Measurements from ENCODE around the gene SDC1.
"Not testable (repeated sequence)": the region's sequence is repeated elsewhere in the genome, so short reads cannot be mapped to it uniquely, and the experiment has no call there.

SDC1 gene

DNA sequence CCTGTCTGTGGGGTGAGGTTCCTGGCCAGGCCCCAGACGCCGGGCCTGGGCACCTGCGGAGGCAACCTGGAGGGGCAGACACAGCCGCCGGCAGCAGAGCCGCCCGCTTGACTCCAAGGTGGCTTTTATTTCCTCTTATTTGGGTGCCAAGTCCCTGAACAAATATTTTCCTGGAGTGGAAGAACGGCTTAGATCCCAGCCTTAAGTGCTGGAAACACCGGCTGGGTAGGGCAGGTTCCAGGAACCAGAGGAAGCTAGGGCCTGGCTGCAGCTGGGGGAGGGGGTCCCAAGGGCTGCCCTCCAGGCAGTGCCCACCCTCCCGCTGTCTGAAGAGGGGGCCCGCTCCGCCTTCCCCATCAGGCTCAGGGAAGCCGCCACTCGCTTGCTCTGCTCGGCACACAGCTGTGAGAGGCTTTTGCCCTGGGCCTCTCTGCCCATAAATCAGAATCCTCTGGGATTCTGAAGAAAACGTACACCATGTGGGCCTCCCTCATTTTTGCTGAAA is 28.2 kb downstream of the SDC1 start:
- no peak for DNase-seq

DNA sequence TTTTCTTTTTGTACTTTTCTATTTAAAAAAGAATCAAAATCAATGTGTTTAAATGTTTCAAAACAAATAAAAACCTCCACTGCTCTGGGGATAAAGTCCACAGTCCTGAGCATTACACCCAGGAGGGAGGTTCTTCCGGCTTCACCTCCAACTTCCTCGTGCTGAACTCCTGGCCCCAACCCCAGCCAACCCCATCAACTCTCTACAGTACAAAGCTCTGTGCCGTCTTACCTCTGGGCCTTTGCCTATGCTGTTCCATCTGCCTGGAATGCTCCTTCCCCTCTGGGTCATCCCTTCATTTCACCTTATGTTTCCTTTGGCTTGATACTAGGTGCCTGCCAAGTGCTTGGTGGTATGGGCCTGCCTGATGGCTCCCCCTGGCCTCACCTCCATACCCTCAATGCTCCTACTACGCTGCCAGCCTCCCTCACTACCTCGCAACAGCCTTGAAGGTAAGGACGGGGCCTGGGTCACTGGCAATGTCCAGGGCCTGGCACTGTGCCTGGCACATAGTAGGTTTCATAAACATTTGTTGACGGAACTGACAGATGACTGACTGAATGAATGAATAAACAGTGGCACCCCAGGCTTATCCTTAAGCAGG is 28.8 kb downstream of the SDC1 start:
- no peak for DNase-seq

DNA sequence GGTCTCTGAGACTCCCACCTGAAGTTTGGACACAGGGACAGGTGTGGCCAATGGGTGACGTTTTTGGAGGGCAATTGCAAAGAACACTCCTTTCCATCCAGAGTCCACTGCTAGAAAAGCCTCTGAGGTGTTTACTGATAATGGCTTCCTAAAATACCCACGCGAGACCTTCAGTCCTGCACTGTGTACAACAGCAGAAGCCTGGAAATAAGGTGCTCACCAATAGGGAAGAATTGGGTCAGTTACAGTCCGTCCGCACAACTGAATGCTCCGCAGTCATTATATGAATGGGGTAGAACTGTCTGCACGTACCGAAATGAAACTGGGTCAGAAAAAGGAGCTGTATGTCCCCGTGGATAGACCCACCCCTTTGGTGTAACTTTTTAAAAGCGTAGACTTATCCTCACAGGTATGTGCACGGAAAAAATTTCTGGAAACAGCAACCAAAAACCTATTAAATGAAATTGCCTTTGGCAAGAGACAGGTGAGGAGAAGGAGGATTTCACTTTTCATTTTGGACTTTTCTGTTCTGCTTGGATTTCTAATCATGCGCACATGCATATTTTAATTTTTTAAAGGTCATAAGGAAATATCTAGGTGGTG is 29.4 kb downstream of the SDC1 start:
- no peak for DNase-seq

DNA sequence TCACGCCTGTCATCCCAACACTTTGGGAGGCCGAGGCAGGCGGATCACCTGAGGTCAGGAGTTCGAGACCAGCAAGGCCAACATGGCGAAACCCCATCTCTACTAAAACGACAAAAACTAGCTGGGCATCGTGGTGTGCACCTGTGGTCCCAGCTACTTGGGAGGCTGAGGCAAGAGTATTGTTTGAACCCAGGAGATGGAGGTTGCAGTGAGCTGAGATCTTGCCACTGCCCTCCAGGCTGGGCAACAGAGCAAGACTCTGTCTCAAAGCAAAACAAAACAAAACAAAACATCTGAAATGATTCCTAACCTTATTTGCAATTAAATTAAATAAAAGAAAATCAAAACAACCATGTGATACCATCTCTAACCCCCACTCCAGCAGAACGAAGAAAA is 29.9 kb downstream of the SDC1 start:
- DNase-seq, result not testable (repeated sequence)

DNA sequence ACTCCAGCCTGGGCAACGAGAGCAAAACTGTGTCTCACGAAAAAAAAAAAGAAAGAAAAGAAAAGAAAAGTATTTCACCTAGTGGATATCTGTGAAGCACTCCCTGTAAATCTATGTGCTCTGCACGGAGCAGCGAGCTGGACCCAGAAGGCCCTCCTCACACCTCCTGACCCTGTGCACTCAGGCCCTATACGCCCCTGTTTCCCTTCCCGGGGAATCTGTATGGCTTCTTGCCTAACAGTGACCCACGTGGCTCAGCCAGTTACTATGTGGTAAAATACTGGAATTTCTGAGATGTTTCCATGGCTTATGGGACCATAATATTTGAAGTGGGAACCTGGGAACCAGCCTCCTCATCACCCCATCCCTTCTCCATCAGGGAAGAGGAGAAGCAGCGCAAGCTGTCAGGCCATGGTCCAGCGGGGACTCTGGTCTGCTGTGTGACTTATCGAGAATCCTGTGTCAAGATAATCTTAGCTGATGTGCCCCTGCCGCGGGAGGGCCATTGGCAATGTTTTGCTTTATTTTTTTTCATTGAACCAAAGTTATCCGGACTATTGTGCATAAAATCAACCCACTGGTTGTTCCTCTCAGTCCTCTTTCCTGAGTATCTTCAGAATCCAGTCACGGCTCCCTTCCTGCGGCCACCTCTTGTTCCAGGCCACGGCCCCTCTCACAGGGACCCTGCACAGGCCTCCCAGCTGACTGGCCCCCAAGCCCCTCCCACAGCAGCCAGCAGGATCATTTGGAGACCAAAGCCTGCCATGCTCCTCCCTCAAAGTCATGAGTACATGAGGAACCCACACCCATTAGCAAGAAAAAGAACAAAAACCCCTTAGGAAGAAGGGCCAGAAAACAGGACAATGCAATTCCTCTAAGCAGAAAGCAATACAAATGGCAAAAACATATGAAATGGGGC is 30.6 kb downstream of the SDC1 start:
- DNase-seq, result no peak

DNA sequence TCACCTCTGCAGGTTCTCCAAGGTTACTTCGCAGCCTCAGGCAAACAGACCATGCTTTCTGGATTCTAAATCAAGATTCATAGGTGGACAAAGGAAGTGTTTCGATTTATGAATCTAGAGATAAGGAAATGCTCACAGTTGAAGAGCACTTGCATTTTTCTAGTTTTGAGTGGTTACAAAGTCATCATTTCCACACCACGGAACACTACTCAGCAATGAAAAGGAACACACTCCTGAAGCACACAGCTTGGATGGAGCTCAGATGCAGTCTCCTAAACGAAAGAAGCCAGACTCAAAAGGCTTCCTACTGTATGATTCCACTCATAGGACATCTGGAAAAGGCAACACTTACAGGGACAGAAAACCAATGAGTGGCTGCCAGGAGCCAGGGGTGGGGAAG is 31.7 kb downstream of the SDC1 start:
- DNase-seq, result no peak

DNA sequence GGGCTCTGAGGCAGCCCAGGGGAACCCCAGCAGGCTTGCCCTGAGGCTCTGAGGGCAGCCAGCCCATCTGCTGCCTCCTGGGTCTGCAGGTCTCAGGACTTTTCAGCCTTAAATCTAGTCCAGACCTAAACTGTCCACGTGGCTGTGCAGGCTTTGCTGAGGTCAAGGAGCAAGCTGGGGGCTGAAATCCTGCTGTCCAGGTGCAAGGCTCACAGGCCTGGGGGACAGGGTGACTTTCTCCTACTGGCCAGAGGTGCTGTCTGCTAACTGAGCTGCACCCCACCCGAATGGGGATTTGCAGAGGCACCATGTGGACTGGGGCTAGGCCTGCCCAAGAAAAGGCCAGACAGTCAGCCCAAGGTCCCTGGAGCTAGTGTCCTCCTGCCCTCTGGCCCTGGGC is 32.1 kb downstream of the SDC1 start:
- no peak for DNase-seq

DNA sequence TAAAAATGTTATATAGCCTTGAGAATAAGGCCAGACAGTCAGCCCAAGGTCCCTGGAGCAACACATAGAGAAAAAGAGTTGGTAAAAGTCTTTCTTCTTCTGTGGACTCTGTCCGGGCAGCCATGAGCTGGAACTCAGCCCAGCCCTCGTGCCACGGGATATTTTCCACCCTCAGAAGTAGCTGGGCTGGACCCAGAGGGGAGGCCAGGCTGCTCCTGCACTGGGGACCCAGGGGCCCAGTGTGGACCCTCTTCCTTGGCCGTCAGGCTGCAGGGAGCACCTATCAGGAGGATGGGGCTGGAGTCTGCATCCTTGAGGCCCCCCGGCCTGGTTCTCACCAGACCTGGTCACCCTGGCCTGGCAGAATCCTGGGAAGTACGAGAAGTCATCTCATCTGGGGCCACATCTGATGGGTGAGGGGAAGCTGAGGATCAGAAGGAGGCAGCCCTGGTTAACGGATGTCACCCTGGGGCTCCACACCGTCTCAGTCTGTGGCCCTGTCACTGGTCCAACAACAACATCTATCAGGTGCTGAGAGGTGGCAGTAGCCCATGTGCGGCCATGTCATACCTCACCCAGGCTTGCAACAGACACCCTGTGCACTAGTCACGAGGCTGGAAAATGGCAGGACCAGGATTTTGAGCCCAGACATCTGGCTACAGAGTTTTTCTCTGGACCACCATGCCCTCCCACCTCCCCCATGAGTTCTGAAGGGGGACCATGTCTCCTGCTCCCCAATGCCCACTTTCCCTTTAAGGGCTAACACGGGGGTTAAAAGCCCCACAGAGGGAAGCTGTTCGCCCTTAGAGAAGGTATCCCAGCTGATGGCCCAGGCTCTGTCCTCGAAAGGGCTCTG is 33.0 kb downstream of the SDC1 start:
- no peak for DNase-seq

DNA sequence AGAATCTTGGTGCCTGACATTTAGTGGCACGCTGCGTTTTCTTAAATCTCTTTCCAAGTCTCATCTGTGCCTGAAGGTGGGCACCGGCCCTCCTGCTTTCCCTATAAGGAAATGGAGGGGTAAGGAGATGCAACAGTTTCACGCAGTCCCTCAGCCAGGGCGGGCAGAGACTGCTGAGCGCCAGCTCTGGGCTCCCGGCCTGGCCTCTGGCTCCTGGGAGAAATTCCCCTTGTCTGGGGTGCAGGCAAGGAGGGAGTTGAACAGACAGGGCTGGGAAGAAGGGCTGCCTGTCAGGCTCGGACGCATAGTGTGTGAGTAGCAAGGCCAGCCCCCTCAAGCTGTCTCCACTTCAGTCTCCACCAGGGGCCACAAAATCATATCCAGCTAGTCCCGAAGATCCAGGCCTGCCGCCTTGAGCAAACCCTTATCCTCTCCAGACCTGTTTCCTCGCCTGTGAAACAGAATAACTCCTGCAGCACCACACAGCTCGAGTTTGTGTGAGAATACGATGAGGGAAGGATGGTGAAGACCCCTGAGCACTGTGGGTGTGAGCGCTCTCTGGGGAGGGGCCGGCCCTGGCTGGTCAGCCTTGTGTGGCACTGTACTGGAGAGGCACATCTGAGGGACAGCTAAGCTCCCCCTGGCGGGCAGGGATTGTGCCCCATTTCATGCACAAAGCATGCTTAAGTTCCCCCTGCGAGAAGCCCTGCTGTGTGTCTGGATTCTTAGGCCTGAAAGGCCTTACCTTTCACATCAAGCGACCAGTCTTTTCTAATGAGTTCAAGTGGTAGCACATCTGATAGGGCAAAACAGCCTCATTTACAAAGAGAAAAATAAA is 33.8 kb downstream of the SDC1 start:
- no peak for DNase-seq

DNA sequence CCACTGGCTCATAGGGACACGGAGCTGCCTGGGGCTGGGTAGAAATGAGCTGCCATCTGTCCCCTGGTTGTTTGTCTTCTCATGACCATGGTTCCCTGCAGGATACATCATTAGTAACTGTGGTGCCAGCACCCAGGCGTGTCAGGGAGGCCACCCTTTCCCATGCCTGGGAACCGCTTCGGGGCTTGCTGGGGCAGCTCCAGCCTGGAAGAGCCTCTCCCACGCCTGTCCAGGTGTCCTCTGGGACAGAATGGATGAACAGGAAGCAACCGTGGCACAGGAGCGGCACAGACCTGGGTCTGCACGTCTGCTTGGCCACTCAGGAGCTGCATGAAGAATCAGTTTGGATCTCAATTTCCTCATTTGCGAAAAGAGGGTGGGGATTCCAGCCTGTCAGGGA is 34.8 kb downstream of the SDC1 start:
- no peak for DNase-seq

DNA sequence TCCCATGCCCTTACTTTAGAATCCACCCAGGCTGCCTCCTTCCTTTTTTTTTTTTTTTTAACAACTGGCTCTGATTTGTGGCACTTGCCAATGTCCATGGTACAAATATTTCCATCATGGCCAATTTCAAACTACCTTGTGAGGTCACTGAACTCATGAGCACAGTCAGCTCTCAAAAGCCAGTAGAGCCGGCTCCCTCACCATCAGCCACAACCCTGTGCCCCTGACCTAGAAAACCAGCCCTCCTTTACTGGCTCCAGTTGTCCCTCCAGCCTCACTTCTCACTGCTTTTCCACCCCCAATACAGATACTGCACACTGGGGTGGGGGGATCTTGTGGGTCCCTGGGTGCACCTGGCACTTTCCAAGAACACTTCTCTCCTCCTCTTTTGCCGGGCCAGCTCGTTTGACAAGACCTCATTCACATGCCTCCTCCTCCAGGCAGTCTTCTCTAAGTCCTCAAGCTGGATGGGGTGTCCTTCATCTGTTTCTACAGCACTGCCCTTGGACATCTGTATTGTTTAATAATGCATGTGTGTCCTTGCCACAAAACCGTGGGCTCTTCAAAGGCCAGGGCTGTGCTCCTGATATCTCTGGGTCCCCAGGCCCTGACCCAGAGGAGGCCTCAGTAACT is 35.5 kb downstream of the SDC1 start:
- DNase-seq, result no peak

DNA sequence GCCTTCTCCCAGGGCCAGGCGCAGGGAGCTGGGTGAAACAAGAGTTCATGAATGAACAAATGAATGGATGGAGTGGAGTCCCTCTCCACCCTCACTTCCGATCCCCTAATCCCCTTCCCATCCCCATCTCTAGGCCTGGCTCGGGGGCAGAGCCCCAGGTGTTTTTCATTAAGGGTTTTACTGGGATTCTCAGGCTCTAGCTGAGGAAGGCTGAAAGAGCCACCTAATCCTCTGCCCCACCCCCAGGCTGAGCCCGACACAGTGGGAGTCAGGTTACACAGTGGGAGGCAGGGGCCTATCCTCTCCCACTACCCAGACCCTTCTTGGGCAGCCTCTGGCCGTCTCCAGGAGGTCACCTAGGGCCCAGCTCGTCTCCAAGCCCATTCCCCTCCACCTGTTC is 36.1 kb downstream of the SDC1 start:
- peak; percentile 61 for DNase-seq

DNA sequence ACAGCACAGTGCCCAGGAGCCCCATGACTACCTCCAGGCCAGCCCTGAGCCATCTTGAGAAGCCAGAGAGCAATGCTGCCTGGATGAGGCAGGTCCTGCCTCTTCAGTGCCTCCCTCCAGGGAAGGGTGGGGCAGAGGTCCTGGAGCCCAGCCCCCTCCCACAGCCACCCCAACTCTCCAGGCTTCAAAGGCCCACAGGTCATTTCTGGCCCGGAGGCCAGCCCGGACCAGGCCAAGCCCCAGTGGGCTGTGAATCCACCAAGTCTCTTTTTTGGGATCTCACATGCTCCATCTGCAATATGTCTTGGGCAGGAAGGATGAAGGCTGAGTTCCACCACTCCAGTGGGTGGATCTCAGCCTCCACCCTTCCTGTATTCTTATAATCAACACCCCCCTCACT is 36.7 kb downstream of the SDC1 start:
- no peak for DNase-seq

DNA sequence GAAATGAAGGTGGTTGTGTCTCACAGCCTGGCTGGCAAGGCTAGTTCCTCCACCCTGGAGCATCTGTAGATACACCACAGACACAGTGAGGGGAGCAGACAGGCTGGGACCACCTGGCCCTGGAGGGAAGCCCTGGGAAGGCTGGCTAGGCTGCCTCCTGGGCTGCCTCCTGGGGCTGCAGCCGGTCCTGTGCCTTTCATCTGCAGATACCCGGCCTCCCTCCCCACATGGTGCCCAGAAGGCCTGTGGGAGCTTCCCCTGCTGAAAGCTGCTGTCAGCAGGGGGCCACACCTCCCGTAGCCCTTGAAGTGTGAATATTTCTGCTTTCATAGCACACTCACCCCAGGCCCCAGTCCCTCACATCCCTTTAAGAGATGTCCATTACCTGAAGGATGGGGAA is 37.6 kb downstream of the SDC1 start:
- no peak for DNase-seq

DNA sequence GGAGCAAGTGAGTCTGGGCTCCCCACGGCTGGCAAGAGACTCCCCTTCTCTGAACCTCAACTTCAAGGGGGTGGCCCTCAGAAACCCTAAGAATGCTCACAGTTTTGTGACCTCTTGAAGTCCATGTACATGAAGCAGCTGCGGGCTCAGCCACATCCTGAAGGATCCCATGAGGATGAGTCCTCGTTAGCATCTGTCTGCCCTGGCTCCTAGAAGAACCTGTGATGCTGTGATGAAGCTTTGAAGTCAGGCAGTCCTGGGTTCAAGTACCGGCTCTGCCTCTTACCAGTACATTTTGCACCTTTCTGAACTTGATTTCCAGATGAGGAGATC is 38.1 kb downstream of the SDC1 start:
- no peak for DNase-seq

DNA sequence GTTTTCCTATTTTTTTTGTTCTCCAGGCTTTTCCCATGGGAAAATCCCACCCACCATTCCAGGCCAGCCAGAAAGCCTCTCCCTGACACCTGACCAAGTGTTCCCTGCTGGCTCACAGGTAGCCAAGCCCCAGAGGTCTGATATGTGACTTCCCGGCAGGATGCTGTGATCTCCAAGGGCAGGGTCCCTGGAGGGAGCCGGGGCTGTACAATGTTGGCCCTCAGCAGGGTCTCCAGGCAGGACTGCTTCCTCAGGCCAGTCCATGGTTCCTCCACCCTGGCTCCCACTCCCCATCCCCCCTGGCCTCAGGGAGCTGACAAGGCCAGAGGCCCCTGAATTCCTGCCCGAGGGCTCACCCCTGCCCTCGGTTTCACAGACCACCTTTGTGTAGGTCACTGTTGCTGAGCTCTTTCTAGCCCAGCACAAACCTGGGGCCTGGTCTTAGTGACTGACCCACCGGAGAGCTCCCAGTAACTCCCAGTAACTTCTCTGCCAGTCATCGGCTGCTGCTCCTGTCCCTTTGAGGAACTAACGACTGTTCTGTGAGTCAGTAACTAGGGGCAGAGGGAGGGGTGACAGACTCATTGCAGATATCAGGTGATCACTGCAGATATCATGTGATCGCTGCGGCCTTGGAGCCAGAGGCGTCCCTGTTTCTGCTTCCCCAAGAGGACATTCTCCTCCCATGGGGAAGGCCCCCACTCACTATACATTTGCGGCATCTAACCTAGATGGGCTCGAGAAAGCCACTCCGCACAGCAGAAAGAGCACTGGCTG is 38.7 kb downstream of the SDC1 start:
- DNase-seq, result peak; percentile 49

DNA sequence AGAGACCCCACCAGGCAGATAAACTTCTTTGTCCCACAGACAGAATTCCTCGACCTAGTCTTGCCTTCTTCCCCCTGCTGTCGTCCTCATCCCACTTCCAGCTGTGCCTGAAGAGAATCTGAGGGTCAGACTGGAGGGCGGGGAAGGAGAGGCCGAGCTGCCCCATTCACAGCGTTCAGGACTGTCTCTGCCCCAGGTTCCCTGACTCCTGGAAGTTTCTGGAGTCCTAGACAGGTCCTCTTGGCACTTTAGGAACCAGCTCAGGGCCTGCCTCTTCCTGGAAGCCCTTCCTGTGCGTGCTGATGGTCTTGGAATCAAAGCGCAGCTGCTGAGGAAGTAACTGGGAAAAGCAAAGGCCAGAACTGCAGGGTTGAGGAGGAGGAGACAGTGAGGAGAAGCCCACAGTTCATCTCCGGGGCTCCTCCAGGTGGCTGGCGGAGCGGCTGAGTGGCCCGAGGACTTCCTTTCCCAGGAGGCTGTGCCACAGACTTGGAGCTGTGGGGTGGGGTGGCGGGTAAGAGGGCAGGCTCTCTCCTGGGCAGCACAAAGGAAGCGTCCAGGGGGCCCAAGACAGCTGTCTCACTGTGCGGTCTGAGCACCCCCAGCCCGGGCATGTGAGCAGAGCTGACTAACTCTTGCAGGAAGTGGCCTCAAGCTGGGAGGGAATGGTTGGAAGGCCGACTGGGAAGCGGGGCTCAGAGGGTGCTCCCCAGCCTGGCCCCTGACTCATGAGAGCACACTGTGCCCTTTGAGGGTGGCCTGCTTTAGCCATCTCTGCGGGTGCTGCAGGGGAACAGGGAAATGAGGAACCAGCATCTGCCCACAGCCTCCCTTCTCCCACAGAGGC is 39.5 kb downstream of the SDC1 start:
- peak; percentile 80 for DNase-seq

DNA sequence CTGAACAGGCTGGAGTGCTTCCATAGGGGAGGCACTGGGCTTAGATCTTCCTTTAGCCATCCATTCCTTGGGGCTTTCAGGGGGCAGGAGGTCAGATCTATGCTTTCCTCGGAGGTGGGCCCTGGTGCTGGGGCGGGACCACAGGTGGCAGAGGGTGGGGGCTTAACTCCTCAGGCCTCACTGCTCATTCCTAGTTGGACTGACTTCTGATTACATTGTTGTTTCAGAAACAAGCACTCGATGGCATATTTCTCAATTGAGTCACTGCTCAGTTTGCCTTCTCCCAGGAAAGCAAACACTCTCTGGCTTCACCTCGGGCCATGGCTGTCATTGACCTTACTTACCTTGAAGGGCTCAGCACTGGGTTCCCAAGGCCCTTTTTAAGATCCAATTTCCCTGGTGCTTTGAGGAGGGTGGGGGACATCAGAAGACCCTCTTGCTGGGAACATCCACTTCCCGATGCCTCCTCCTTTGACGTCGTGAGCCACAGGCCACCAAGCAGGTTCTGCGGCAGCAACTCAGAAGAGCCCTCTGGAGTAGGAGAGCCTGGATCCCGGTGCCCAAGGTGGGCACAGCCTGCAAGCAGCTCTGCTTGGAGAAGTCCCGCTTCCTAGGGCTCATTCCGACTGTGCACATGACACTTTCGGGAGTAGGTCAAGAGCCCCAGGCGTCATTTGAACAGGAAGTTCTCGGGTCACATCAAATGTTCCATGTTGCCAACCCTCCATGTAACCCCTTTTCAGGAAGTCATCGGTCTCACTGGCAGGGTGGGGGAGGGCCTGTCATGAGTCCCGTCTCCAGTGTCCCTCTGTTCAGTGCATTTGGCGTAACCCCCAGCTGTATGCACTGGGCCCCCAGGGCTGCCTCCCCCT is 40.6 kb downstream of the SDC1 start:
- peak; percentile 69 for DNase-seq

DNA sequence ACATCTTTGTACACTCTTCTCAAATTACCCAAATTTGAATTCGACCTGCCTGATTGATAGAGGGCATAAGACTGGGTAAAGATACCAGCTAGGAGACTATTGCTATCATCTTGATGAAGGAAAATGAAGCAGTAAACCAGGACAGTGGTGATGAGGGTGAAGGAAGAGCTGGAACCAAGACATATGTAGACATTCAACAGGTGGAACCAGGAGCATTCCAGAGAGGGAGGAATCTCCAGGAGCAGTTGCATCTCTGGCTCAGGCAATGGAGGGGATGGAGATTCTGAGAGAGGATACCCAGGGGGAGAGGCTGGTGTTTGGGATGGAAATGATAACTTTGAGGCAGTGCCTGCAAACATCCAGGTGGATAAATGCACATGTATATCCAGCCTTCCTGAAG is 41.6 kb downstream of the SDC1 start:
- DNase-seq, result no peak

All from fibroblast of skin of abdomen (primary cell).